Measurements from ENCODE around the gene STK4. TPM values are rescaled to one million over a fixed set of nuclear protein-coding genes. Genes with fewer than 3 reads are reported as not detected.

STK4 gene
- total and polyA plus RNA-seq, 3 donors from 2014 or later: 24.9 to 42.7 (median 39.6) TPM

DNA sequence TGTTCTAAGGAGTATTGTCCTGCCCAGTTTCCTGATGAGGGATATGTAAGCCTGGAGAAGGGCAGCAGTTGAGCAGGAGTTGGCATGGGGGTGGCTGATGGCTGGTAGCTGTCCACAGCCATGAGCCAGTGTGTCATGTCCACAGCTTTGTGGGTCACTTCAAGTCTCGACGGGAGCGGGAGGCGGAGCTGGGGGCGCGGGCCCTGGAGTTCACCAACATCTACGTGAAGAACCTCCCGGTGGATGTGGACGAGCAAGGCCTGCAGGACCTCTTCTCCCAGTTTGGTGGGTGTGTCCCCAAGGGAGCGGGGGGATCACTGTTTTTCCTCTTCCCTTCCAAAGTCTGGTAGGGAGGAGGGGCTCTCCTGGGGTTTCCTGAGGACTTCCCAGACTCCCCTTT lies 47.6 kb upstream of the STK4 start:
- no peaks in the 10 kb centered on the region for H3K27me3 ChIP-seq
- H3K9me3 ChIP-seq: no peaks in the 10 kb centered on the region
- 94 to 95% methylated on average over 9 to 10 of the region's 10 CpGs for WGBS, 2 donors
- H3K27ac ChIP-seq: no peak overlapping the region
- no peak overlapping the region for H3K4me3 ChIP-seq
- H3K36me3 ChIP-seq (ENCODE audit: low read depth, missing control alignments): no peaks in the 10 kb centered on the region
- DNase-seq: no peak
- intact Hi-C loops (cut with DNase I; ENCODE audit: low total_unique reads): no loop called here
- H3K4me1 ChIP-seq: no peaks in the 10 kb centered on the region
- no peak for TF ChIP-seq CTCF (IDR thresholded peaks at IDR 0.05)
- no peak for TF ChIP-seq POLR2A (IDR thresholded peaks at IDR 0.05)

DNA sequence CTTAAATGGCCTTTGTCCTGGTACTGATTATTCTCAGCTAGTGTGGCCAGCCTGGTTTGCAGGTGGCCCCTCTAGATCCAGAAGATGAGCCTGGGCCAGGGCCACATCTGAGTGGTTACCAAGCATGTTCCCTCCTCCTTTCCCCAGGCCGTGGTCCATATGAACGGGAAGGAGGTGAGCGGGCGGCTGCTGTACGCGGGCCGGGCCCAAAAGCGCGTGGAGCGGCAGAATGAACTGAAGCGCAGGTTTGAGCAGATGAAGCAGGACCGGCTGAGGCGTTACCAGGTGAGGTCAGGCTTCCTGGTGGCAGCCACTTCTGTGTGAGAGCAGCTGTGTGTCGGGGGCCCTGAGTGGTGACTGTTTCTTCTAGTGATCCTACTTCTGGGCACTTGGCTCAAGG lies 44.9 kb upstream of the STK4 start:
- intact Hi-C loops (cut with DNase I; ENCODE audit: low total_unique reads): no loop called here
- TF ChIP-seq CTCF (IDR thresholded peaks at IDR 0.05) (no peak), POLR2A (IDR thresholded peaks at IDR 0.05) (no peak)
- Histone ChIP-seq H3K4me3 (no peak overlapping the region), H3K9me3 (no peaks in the 10 kb centered on the region), H3K4me1 (no peaks in the 10 kb centered on the region), H3K27ac (no peak overlapping the region), H3K27me3 (no peaks in the 10 kb centered on the region), H3K36me3 (ENCODE audit: low read depth, missing control alignments) (no peaks in the 10 kb centered on the region)
- no peak for DNase-seq
- WGBS, 2 donors: 94% methylated on average over 14 of the region's 14 CpGs

GRCh38 chr20:44924541-44924940 lies 41.8 kb upstream of the STK4 start:
- intact Hi-C loops (cut with DNase I; ENCODE audit: low total_unique reads): no loop called here
- Histone ChIP-seq H3K4me3 (no peak overlapping the region), H3K9me3 (no peaks in the 10 kb centered on the region), H3K27me3 (no peaks in the 10 kb centered on the region), H3K4me1 (no peaks in the 10 kb centered on the region), H3K36me3 (ENCODE audit: low read depth, missing control alignments) (no peaks in the 10 kb centered on the region), H3K27ac (no peak overlapping the region)
- 84 to 91% methylated on average over 4 of the region's 4 CpGs for WGBS, 2 donors
- DNase-seq: no peak
- TF ChIP-seq CTCF (IDR thresholded peaks at IDR 0.05) (no peak), POLR2A (IDR thresholded peaks at IDR 0.05) (no peak)

DNA sequence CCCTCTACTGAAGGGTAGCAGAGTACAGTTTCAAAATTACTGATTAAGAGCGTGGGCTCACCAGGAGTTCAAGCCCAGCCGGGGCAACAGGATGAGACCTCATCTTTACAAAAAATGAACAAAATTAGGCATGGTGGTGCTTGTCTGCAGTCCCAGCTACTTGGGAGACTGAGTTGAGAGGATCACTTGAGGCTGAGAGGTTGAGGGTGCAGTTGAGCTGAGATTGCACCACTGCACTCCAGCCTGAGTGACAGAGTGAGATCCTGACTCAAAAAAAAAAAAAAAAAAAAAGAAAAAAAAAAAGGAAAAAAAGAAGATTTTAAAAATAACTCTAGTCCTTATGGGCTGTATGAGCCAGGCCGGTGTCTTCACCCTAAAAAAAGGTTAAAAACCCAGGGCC lies 37.7 kb upstream of the STK4 start:
- TF ChIP-seq CTCF (IDR thresholded peaks at IDR 0.05) (no peak), POLR2A (IDR thresholded peaks at IDR 0.05) (no peak)
- Histone ChIP-seq H3K4me1 (no peaks in the 10 kb centered on the region), H3K36me3 (ENCODE audit: low read depth, missing control alignments) (no peaks in the 10 kb centered on the region), H3K4me3 (no peak overlapping the region), H3K27ac (no peak overlapping the region), H3K9me3 (no peaks in the 10 kb centered on the region), H3K27me3 (no peaks in the 10 kb centered on the region)
- DNase-seq: no peak
- intact Hi-C loops (cut with DNase I; ENCODE audit: low total_unique reads): no loop called here
- WGBS, 2 donors: 72 to 79% methylated on average over 3 of the region's 3 CpGs

DNA sequence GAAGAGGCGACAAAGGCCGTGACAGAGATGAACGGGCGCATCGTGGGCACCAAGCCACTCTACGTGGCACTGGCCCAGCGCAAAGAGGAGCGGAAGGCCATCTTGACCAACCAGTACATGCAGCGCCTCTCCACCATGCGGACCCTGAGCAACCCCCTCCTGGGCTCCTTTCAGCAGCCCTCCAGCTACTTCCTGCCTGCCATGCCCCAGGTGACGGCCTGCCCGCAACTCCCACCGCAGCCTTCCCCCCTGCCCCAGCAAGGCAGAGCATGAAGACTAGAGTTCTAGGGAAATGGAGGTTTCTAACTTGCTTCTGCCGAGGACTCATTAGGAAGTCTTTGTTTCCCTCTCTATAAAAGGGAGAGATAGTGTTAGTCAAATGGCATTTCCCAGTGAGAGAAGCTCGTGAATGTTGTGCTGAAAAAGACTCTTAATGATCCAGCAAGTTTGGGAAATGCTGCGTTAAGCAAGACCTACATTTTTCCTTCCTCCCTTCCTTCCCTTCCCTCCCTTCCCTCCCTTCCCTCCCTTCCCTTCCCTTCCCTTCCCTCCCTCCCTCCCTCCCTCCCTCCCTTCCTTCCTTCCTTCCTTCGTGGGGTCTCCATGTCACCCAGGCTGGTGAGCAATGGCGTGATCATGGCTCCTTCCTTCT lies 35.7 kb upstream of the STK4 start:
- Histone ChIP-seq H3K36me3 (ENCODE audit: low read depth, missing control alignments) (no peaks in the 10 kb centered on the region), H3K27ac (no peak overlapping the region), H3K4me3 (no peak overlapping the region), H3K27me3 (no peaks in the 10 kb centered on the region), H3K4me1 (no peaks in the 10 kb centered on the region), H3K9me3 (no peaks in the 10 kb centered on the region)
- DNase-seq: no peak
- 92 to 94% methylated on average over 11 to 18 of the region's 18 CpGs for WGBS, 2 donors
- intact Hi-C loops (cut with DNase I; ENCODE audit: low total_unique reads): no loop called here
- TF ChIP-seq CTCF (IDR thresholded peaks at IDR 0.05) (no peak), POLR2A (IDR thresholded peaks at IDR 0.05) (no peak)

Measured in testis (tissue), 3 donors.